ENCODE measurements around the gene ERICH4. TPM values are rescaled to one million over a fixed set of nuclear protein-coding genes. Genes with fewer than 3 reads are reported as not detected.

ERICH4 gene
- total and polyA plus RNA-seq, 2 of the 13 experiments (the other 11 are each of a cell fraction or from before 2014, with no cell fraction given) = 0.40 to 0.64 TPM

DNA sequence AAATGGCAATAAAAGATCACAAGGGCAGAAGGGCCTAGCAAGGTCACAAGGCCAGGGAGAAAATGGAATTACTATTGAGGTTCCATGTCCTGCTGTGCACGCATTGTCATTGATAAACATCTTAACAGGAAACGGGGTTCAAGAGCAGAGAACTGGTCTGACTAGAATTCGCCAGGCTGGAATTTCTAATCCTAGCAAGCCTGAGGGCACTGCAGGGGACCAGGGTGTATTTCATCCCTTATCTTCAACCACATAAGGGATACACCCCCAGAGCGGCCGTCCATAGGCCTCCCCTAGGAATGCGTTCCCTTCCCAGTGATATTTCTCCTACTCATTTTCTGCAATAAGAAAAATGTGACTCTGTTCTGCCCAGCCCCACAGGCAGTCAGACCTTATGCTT is 19.5 kb downstream of the ERICH4 start:
- H3K4me1 ChIP-seq (ENCODE audit: insufficient read depth, low read length) = peaks cover 6% of the 10 kb centered on the region; the same call in 1 of the 2 replicates
- H3K27me3 ChIP-seq (ENCODE audit: control insufficient read depth in 1 of 2, insufficient read depth in 2 of 2, low read length in 2 of 2) = no peaks in the 10 kb centered on the region; a peak in 1 of 5 replicates
- no peak for DNase-seq (ENCODE audit: low spot score)
- ChIA-PET POLR2A (no interaction called here), CTCF (ENCODE audit: low intra/inter-chr PET ratio, low total read pairs) (no interaction called here)
- TF ChIP-seq ZNF660 (CRISPR knock-in tag; IDR thresholded peaks at IDR 0.05; ENCODE audit: borderline replicate concordance, low read depth) (no peak), BRD4 (CRISPR knock-in tag; IDR thresholded peaks at IDR 0.05) (no peak), RBAK (CRISPR knock-in tag; IDR thresholded peaks at IDR 0.05) (no peak), NPAS2 (CRISPR knock-in tag; IDR thresholded peaks at IDR 0.05; ENCODE audit: borderline replicate concordance) (no peak), ZNF296 (CRISPR knock-in tag; conservative IDR thresholded peaks at IDR 0.05) (no peak), HNF4A (CRISPR knock-in tag; IDR thresholded peaks at IDR 0.05) (no peak), ZNF607 (CRISPR knock-in tag; IDR thresholded peaks at IDR 0.05; ENCODE audit: borderline replicate concordance) (no peak), E2F1 (CRISPR knock-in tag; IDR thresholded peaks at IDR 0.05) (no peak), TOPORS (CRISPR knock-in tag; IDR thresholded peaks at IDR 0.05) (no peak), ARHGAP35 (CRISPR knock-in tag; IDR thresholded peaks at IDR 0.05; ENCODE audit: borderline replicate concordance) (no peak)
- TF ChIP-seq, protein P1, sequence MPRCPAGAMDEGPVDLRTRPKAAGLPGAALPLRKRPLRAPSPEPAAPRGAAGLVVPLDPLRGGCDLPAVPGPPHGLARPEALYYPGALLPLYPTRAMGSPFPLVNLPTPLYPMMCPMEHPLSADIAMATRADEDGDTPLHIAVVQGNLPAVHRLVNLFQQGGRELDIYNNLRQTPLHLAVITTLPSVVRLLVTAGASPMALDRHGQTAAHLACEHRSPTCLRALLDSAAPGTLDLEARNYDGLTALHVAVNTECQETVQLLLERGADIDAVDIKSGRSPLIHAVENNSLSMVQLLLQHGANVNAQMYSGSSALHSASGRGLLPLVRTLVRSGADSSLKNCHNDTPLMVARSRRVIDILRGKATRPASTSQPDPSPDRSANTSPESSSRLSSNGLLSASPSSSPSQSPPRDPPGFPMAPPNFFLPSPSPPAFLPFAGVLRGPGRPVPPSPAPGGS (CRISPR knock-in tag; IDR thresholded peaks at IDR 0.05) = no peak
- FAIRE-seq = no peak
- BruUV-seq (replicated peaks) = no TSS peak
- no peak overlapping the region for H2AFZ ChIP-seq (ENCODE audit: low read length)
- no peaks in the 10 kb centered on the region for H3K36me3 ChIP-seq (replicated peaks in 1 of 2; ENCODE audit: control insufficient read depth in 1 of 2, insufficient read depth in 2 of 2, low read length in 2 of 2)
- WGBS (ENCODE audit: low lambda C conversion rate) = 29% methylated on average over 6 of the region's 6 CpGs
- in situ Hi-C loops (cut with HindIII; ENCODE audit: extremely low pct_ligation_motif_present, low pct_unique_long_range_greater_than_20kb) (no loop called here), intact Hi-C loops (cut with micrococcal nuclease; ENCODE audit: unreplicated experiment) (no loop called here)
- no peak overlapping the region for H3K4me2 ChIP-seq (ENCODE audit: low read depth, low read length)
- H4K20me1 ChIP-seq (ENCODE audit: insufficient read depth, low read length) = no peaks in the 10 kb centered on the region
- no peak overlapping the region for H3K27ac ChIP-seq (ENCODE audit: extremely low read length, insufficient read depth, low read length)
- no peaks in the 10 kb centered on the region; the same call in 1 of the 2 replicates for H3K9me3 ChIP-seq (ENCODE audit: low read length)
- H3K9ac ChIP-seq (ENCODE audit: insufficient read depth, low read depth, low read length) = no peak overlapping the region
- no peak for ATAC-seq
- H3K4me3 ChIP-seq (replicated peaks in 1 of 3; ENCODE audit: insufficient read depth in 1 of 3, low read depth in 2 of 3, low read length in 3 of 3) = no peak overlapping the region
- no peaks in the 10 kb centered on the region for H3K79me2 ChIP-seq (ENCODE audit: insufficient read depth, low read length)

Data from HepG2 (cell line).